Measurements from ENCODE around the gene CCDC8.

- no peak for TF ChIP-seq JUN (IDR thresholded peaks at IDR 0.05; ENCODE audit: borderline replicate concordance, insufficient read depth, insufficient read length, low read depth)
- TF ChIP-seq CTCF (IDR thresholded peaks at IDR 0.05; ENCODE audit: extremely low read depth in 1 of 2, insufficient read depth in 1 of 2, low read depth in 1 of 2, low read length in 2 of 2) = no peak
- no peak for TF ChIP-seq MAX (IDR thresholded peaks at IDR 0.05; ENCODE audit: insufficient read depth, insufficient read length)
- no peak for TF ChIP-seq EZH2 (IDR thresholded peaks at IDR 0.05; ENCODE audit: borderline replicate concordance, low read depth, low read length, severe bottlenecking)
- TF ChIP-seq FOS (IDR thresholded peaks at IDR 0.05; ENCODE audit: borderline replicate concordance, insufficient read depth, low read length) = no peak
- TF ChIP-seq POLR2A (IDR thresholded peaks at IDR 0.05; ENCODE audit: low read depth, low read length) = no peak
- TF ChIP-seq POLR2AphosphoS5 (IDR thresholded peaks at IDR 0.05; ENCODE audit: insufficient read depth, low read depth, low read length) = no peak
- no peak for TF ChIP-seq GATA2 (IDR thresholded peaks at IDR 0.05; ENCODE audit: insufficient read depth, insufficient read length, low read depth, low read length)
- TF ChIP-seq MYC (IDR thresholded peaks at IDR 0.05; ENCODE audit: low read depth, low read length) = no peak
These were observed 29.5 kb downstream of the CCDC8 start for GRCh38 chr19:46383846-46384245.
